NCI-H226 (cell line): ENCODE measurements around the gene GRIP2.
A peak's percentile ranks its signal among the peaks of the same experiment; 100 is the strongest.

Source experiments
- DNase-seq: peaks from one replicate; pipeline ENCODE4 v3.0.0-alpha.2; 2015

The GRIP2 gene

GRCh38 chr3:14539742-14540491 is at the start of gene GRIP2:
TSS of gene GRIP2 (minus strand) at chr3:14540342. CDS start at chr3:14540308, 34 bp downstream.
- DNase-seq: no peak

- DNase-seq: no peak
Measured at GRCh38 chr3:14588425-14589112, 48.4 kb upstream of the GRIP2 start.

- peak; percentile 61 for DNase-seq
Measured at GRCh38 chr3:14587740-14588360, 47.7 kb upstream of the GRIP2 start.

GRCh38 chr3:14586611-14587010 is 46.5 kb upstream of the GRIP2 start:
- DNase-seq: no peak

GRCh38 chr3:14583548-14584091 is 43.5 kb upstream of the GRIP2 start:
- no peak for DNase-seq

GRCh38 chr3:14582045-14582410 is 41.9 kb upstream of the GRIP2 start:
- DNase-seq: no peak

GRCh38 chr3:14581334-14582044 is 41.3 kb upstream of the GRIP2 start:
- DNase-seq: no peak

- no peak for DNase-seq
Measured at GRCh38 chr3:14577897-14578296, 37.8 kb upstream of the GRIP2 start.

GRCh38 chr3:14576163-14576562 is 36.0 kb upstream of the GRIP2 start:
- no peak for DNase-seq

GRCh38 chr3:14574183-14574582 is 34.0 kb upstream of the GRIP2 start:
- DNase-seq: no peak

GRCh38 chr3:14573706-14574105 is 33.6 kb upstream of the GRIP2 start:
- DNase-seq: no peak

GRCh38 chr3:14570864-14571263 is 30.7 kb upstream of the GRIP2 start:
- DNase-seq: no peak

- DNase-seq: no peak
Measured at GRCh38 chr3:14570089-14570488, 29.9 kb upstream of the GRIP2 start.

GRCh38 chr3:14569474-14570000 is 29.4 kb upstream of the GRIP2 start:
- no peak for DNase-seq

- DNase-seq: no peak
Measured at GRCh38 chr3:14568269-14568668, 28.1 kb upstream of the GRIP2 start.

GRCh38 chr3:14566812-14567211 is 26.7 kb upstream of the GRIP2 start:
- DNase-seq: no peak

GRCh38 chr3:14565868-14566588 is 25.9 kb upstream of the GRIP2 start:
- peak; percentile 71 for DNase-seq

- DNase-seq: no peak
Measured at GRCh38 chr3:14564741-14565140, 24.6 kb upstream of the GRIP2 start.

- no peak for DNase-seq
Measured at GRCh38 chr3:14563946-14564539, 23.9 kb upstream of the GRIP2 start.

- no peak for DNase-seq
Measured at GRCh38 chr3:14562121-14562890, 22.2 kb upstream of the GRIP2 start.
